WI38 (cell line): ENCODE results near the gene KCNH2.

Source experiments
- H3K4me3 ChIP-seq: 2 replicates; pipeline ENCODE4 v1.5.1; 2011; ENCODE audit warnings: low read depth, mild to moderate bottlenecking, control low read depth, low read length
- TF ChIP-seq, protein P1 (sequence below): IDR thresholded peaks from 2 replicates; pipeline ENCODE4 v1.5.1; 2012; ENCODE audit warnings: low read depth, mild to moderate bottlenecking, control low read depth, low read length

The KCNH2 gene

DNA sequence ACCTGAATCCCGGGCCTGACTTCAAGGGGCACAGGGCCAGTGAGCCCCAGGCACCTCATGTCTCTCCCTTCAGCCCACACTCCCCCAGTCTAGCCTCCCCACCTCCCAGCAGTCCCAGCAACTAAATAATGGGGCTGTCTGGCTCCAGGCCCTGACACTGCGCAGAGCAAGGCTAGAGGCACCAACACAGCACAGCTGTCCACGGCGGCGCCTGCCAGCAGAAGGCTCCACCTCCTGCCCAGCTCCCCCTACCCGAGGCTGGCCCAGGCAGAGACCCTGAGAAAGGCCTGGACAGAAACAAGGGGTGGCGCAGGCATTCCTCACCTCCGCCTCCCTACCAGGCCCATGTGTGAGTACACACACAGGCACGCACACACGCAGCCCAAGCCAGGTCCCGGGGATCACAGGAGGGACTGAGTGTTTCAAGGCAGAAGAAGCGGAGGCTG lies 6.1 kb downstream of the KCNH2 start:
- no peak overlapping the region for H3K4me3 ChIP-seq
- TF ChIP-seq, protein P1, sequence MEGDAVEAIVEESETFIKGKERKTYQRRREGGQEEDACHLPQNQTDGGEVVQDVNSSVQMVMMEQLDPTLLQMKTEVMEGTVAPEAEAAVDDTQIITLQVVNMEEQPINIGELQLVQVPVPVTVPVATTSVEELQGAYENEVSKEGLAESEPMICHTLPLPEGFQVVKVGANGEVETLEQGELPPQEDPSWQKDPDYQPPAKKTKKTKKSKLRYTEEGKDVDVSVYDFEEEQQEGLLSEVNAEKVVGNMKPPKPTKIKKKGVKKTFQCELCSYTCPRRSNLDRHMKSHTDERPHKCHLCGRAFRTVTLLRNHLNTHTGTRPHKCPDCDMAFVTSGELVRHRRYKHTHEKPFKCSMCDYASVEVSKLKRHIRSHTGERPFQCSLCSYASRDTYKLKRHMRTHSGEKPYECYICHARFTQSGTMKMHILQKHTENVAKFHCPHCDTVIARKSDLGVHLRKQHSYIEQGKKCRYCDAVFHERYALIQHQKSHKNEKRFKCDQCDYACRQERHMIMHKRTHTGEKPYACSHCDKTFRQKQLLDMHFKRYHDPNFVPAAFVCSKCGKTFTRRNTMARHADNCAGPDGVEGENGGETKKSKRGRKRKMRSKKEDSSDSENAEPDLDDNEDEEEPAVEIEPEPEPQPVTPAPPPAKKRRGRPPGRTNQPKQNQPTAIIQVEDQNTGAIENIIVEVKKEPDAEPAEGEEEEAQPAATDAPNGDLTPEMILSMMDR, result no peak

- no peak overlapping the region for H3K4me3 ChIP-seq
- TF ChIP-seq, protein P1, result no peak
Measured at GRCh38 chr7:150971242-150972022, 6.7 kb downstream of the KCNH2 start.

DNA sequence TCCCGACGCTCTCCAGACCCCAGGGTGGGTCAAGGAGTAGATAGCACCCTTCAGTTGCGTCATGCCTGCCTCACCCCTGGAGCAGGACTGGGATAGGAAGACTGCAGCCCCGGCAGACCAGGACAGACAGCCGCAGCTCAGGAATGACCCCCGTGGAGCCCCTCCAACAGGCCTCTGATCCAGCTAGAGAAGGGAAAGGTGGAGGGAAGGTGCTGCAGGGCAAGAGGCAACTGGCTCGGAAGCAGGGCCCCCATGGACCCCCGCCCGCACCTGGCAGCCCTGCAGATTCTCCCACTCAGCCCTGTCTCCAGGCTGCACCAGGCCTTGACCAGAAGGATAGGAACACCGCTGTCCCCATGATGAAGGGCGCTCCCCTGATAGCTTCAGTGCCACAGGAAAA lies 7.7 kb downstream of the KCNH2 start:
- TF ChIP-seq, protein P1, result no peak

DNA sequence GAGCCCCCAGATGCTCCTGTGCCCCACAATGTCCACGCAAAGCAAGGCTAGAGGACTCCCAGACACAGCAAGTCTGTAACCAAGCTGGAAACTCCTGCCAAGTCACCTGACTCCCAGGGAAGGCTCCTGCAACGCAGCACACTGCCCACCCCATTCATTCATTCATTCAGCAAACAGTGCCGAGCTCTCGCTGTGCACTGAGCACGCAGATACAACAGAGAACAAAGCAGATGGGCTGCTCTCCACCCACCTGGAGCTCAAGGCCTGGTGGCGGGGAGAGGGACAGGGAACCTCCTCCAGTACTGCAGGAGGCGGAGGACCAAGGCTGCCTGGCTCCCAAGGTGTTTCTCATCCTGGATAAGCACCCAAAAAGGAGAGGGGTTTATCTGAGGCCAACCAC lies 8.6 kb downstream of the KCNH2 start:
- TF ChIP-seq, protein P1, result no peak
- H3K4me3 ChIP-seq, result no peak overlapping the region

More for the DNA sequence above, 7.7 kb downstream of the KCNH2 start:
- H3K4me3 ChIP-seq, result no peak overlapping the region

GRCh38 chr7:150968734-150969372 lies 9.3 kb downstream of the KCNH2 start:
- no peak overlapping the region for H3K4me3 ChIP-seq

GRCh38 chr7:150968056-150968733 lies 9.9 kb downstream of the KCNH2 start:
- no peak overlapping the region for H3K4me3 ChIP-seq
- TF ChIP-seq, protein P1, result no peak

More at GRCh38 chr7:150968734-150969372, 9.3 kb downstream of the KCNH2 start:
- TF ChIP-seq, protein P1, result no peak
